Measurements from ENCODE around the gene ALLC. TPM values are rescaled to one million over a fixed set of nuclear protein-coding genes. Genes with fewer than 3 reads are reported as not detected.

Gene ALLC
- not detected in 5 replicates for total RNA-seq (2022; extraction: Qiagen RNA extraction; ENCODE audit: low read depth)

GRCh38 chr2:3657881-3658280 lies at the start of gene ALLC:
TSS of gene ALLC (plus strand) at chr2:3658200. CDS start at chr2:3671158, 12,958 bp downstream.

GRCh38 chr2:3703236-3703756 lies 45.3 kb downstream of the ALLC start, which contains the start of gene DCDC2C:
TSS of gene DCDC2C (plus strand) at chr2:3703575. CDS start at chr2:3703752, 177 bp downstream.

Other genes with a start within 250 kb of the ALLC start
- gene ADI1, start 138.7 kb upstream of the ALLC start, total RNA-seq (2022; extraction: Qiagen RNA extraction; ENCODE audit: low read depth): 53.9 to 57.7 TPM (median 56.0 TPM) in 5 replicates
- 46.1 to 54.7 TPM (median 53.5 TPM) in 5 replicates for gene RNASEH1, start 99.9 kb upstream of the ALLC start, total RNA-seq (2022; extraction: Qiagen RNA extraction; ENCODE audit: low read depth)
- 2,882 to 4,590 TPM (median 3,077 TPM) in 5 replicates for gene RPS7, start 82.9 kb upstream of the ALLC start, total RNA-seq (2022; extraction: Qiagen RNA extraction; ENCODE audit: low read depth)
- gene COLEC11, start 63.1 kb upstream of the ALLC start, total RNA-seq (2022; extraction: Qiagen RNA extraction; ENCODE audit: low read depth): 0.39 to 1.4 TPM (median 0.47 TPM) in 5 replicates
- 0.77 TPM in 1 of 5 replicates, not detected in the others for gene DCDC2C, start 45.4 kb downstream of the ALLC start, total RNA-seq (2022; extraction: Qiagen RNA extraction; ENCODE audit: low read depth)

Data from A549 treated with ZK216348 at 1 μM for 4 hours (cell line).